Urinary bladder (tissue), 4 donors: ENCODE measurements around the gene EIF3J. TPM values are rescaled to one million over a fixed set of nuclear protein-coding genes. Genes with fewer than 3 reads are reported as not detected.

Experiments used
- DNase-seq: peaks from one replicate; pipeline ENCODE4 v3.0.0-alpha.2; 2015; ENCODE audit errors: extremely low spot score
- H3K27ac ChIP-seq: one replicate; pipeline ENCODE4 v1.5.1; 2013; ENCODE audit warnings: low read depth, mild to moderate bottlenecking, moderate library complexity
- H3K36me3 ChIP-seq: one replicate; pipeline ENCODE4 v1.6.1; 2013; ENCODE audit warnings: mild to moderate bottlenecking, moderate library complexity; ENCODE audit not compliant: insufficient read depth
- H3K4me1 ChIP-seq: one replicate; pipeline ENCODE4 v1.6.1; 2013; ENCODE audit warnings: mild to moderate bottlenecking, moderate library complexity; ENCODE audit not compliant: insufficient read depth
- H3K4me3 ChIP-seq: one replicate; pipeline ENCODE4 v1.5.1; 2013; ENCODE audit warnings: low read depth, low read length
- WGBS: extraction: QIAGEN DNeasy Blood & Tissue Kit; methylation state at CpG from one replicate; pipeline ENCODE4 v1.1.7; 2013; 5-methylcytosine and 5-hydroxymethylcytosine counted together
- polyA plus RNA-seq: library from polyadenylated mRNA; stranded (reverse); fragments of 200-250 nt; gene quantifications from one replicate; pipeline ENCODE4 v1.2.3, GENCODE V29; 2013
- total RNA-seq: library from RNA; depleted of rRNA; stranded (reverse); fragments of >200 nt; gene quantifications from one replicate; pipeline ENCODE4 v1.2.3, GENCODE V29; 2014
- donor health status: healthy with polysubstance abuse.
- donor health status: healthy.

Gene EIF3J, protein sequence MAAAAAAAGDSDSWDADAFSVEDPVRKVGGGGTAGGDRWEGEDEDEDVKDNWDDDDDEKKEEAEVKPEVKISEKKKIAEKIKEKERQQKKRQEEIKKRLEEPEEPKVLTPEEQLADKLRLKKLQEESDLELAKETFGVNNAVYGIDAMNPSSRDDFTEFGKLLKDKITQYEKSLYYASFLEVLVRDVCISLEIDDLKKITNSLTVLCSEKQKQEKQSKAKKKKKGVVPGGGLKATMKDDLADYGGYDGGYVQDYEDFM
- 63.2 TPM for total RNA-seq
- polyA plus RNA-seq = 43.3 TPM

DNA sequence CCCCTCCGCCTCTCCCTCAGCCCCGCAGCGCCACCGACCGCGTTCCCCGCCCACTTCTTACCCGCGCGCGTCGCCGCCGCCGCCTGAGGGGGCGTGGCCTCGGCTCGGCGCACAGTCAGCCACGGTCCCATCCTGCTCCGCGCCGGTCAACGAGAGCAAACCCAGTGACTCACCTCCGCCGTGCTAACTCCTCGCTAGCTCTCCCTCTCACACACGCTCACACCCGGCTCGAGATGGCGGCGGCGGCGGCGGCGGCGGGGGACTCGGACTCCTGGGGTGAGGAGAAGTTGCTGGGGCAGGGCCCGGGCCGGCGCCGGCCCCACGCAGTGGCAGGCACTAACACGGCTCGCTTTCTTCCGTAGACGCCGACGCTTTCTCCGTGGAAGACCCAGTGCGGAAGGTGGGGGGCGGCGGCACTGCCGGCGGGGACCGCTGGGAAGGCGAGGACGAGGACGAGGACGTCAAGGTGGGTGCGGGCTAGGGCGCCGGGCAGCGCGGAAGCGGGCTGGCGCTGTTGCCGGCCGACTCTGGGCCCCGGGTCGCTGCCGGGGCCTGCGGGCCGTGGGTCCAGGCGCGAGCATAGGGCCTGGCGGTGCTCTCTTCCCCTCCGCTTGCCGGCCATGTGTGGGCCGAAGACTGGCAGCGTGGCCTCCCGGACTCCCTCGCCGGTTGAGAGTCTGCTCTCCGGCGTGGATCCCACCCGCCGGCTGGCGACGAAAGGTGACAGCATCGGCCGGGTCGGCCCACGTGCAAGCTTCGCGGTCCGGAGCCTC, at the start of gene EIF3J:
TSS of gene EIF3J (plus strand) at position 186 of the 773 bp plus-strand sequence. CDS start at position 234, 48 bp downstream.
- Histone ChIP-seq H3K4me3 (peak within 1 kb of the TSS; percentile 81), H3K4me1 (no peaks in the 10 kb centered on the region), H3K36me3 (peaks cover 2% of the 10 kb centered on the region), H3K27ac (peak within 1 kb of the TSS; percentile 96)
- peak; percentile 86 for DNase-seq
- under 1% methylated on average over 96 of the region's 97 CpGs for WGBS

DNA sequence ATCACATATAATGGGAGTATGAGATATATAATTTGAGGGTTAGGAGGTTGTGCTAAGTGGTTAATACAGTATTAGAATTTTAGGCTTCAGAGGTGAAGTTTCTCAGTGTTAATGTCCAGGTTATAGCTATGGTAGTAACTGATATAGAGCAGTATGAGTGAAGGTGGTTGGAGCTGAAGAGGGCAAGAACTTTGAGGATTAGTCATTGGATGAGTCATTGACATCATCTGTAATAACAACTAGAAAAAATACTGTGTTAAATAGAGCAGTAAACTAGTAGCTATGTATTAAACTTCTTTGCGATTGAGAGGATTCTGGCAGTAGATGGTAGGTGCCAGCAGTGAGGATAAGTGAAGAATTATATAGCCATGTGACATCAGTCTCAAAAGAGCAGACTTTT, 47.5 kb upstream of the EIF3J start:
- no peaks in the 10 kb centered on the region for H3K36me3 ChIP-seq
- WGBS = 74% methylated on average over 1 of the region's 1 CpG
- no peak for DNase-seq

DNA sequence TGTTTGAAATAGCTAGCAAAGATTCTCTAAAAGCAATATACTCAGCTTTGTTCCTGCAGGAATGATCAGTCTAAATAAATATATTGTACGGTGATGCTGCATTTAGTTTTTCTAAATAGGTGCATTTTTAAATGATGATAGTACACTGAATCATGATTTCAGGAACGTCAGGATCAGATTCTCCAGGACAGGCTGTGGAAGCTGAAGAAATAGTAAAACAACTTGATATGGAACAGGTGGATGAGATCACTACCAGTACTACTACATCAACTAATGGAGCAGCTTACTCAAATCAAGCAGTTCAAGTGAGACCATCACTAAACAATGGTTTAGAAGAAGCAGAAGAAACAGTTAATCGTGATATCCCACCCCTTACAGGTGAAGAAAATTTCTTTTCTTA, 46.3 kb upstream of the EIF3J start:
- Histone ChIP-seq H3K27ac (no peak overlapping the region), H3K4me3 (no peak overlapping the region), H3K4me1 (no peaks in the 10 kb centered on the region), H3K36me3 (no peaks in the 10 kb centered on the region)
- DNase-seq = no peak
- whole genome bisulfite sequencing = 64% methylated on average over 3 of the region's 3 CpGs

More for the DNA sequence above, 47.5 kb upstream of the EIF3J start:
- Histone ChIP-seq H3K27ac (no peak overlapping the region), H3K4me3 (no peak overlapping the region), H3K4me1 (no peaks in the 10 kb centered on the region)

DNA sequence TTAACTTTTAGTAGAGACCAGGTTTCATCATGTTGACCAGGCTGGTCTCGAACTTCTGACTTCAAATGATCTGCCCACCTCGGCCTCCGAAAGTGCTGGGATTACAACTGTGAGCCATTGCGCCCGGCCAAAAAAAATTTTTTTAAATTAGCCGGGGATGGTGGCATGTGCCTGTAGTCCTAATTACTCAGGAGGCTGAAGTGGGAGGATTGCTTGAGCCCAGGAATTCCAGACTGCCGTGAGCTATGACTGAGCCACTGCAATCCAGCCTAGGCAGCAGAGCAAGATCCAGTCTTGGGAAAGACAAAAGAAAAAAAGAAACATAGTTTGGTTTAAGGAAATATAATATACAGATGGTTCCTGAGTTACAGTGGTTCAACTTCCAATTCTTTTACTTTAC, 44.9 kb upstream of the EIF3J start:
- H3K36me3 ChIP-seq = no peaks in the 10 kb centered on the region
- no peak for DNase-seq

DNA sequence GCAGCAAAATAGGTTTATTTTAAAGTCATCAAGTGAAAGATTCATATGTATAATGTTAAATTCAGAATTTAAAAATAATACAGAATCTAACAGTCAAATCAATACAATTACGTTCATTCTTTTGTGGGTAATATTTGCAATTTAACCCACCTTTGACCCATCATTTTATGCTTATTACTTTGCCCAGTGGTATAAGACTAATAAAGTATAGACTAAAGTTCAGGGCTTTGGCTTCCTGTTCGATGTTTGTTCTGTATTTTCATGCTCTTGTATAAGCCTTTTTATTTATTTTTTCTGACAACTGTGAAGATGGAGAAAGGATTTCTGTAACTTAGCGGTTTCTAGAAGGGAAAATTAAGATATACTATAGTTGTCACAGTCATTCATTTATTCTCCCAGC, 44.3 kb upstream of the EIF3J start:
- Histone ChIP-seq H3K36me3 (no peaks in the 10 kb centered on the region), H3K27ac (no peak overlapping the region), H3K4me1 (no peaks in the 10 kb centered on the region), H3K4me3 (no peak overlapping the region)
- no peak for DNase-seq
- WGBS = 85% methylated on average over 3 of the region's 3 CpGs

More for the DNA sequence above, 44.9 kb upstream of the EIF3J start:
- no peak overlapping the region for H3K4me3 ChIP-seq
- no peaks in the 10 kb centered on the region for H3K4me1 ChIP-seq
- H3K27ac ChIP-seq = no peak overlapping the region
- 95% methylated on average over 7 of the region's 7 CpGs for WGBS

DNA sequence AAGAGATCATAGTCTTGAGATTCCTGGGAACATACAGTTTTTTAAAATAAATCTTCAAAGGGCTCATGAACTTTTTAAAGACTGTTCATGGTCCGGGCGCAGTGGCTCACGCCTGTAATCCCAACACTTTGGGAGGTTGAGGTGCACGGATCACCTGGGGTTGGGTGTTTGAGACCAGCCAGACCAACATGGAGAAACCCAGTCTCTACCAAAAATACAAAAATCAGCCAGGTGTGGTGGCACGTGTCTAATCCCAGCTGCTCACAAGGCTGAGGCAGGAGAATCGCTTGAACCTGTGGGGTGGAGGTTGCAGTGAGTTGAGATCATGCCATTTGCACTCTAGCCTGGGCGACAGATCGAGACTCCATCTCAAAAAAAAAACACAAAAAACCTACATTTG, 41.4 kb upstream of the EIF3J start:
- no peaks in the 10 kb centered on the region for H3K4me1 ChIP-seq
- no peak for DNase-seq
- peaks cover 2% of the 10 kb centered on the region for H3K36me3 ChIP-seq
- 97% methylated on average over 8 of the region's 8 CpGs for WGBS
- no peak overlapping the region for H3K27ac ChIP-seq
- H3K4me3 ChIP-seq = no peak overlapping the region

DNA sequence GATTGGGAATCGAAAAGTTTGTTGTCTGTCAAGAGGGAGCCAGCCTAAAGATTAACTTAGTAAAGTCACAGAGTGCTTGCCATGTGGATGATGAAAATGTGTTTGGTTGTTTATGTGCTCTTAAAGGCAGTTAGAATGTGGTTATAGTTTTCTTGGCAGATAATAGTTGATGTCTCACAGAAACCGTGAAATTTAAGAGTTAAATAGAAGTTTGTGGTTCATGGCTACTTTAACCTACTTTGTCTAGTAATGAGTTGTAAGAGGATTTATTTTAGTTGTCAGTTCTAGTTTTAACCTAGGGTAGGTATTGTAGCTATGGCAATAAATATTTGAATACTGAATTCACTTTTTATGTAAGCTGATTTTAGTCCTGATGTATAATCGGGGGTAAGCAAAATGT, 36.4 kb upstream of the EIF3J start:
- Histone ChIP-seq H3K27ac (no peak overlapping the region), H3K4me1 (no peaks in the 10 kb centered on the region), H3K36me3 (peaks cover 2% of the 10 kb centered on the region), H3K4me3 (no peak overlapping the region)
- 82% methylated on average over 3 of the region's 3 CpGs for WGBS
- DNase-seq = no peak

DNA sequence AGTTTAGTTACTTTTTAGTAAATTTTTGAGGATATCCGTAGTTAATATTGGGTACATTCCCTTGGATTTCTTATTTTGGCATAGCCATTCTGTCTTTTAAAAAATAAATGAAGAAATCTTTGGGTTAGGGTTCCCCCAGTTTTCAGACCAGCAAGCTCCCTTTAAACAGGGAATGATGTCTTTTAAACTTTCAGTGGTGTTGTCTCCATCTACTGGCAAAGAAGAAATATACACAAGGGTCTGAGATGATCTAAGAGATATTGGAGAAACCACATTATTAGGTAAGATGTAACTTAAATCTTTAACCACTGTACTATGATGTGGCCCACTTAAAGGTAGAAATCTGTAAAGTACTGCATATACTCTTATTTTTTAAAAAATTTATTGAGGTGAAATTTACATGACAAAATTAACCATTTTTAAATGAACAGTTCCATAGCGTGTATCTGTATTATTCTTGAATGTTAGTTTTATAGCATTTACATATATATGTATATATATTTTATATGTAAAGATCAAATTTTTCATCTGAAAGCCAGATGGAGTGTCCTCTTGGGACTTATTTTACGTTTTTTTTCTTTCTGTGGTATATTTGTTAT, 35.1 kb upstream of the EIF3J start:
- peaks cover 2% of the 10 kb centered on the region for H3K36me3 ChIP-seq
- no peaks in the 10 kb centered on the region for H3K4me1 ChIP-seq
- no peak overlapping the region for H3K4me3 ChIP-seq
- no peak overlapping the region for H3K27ac ChIP-seq
- no peak for DNase-seq
- WGBS = 80% methylated on average over 3 of the region's 3 CpGs

DNA sequence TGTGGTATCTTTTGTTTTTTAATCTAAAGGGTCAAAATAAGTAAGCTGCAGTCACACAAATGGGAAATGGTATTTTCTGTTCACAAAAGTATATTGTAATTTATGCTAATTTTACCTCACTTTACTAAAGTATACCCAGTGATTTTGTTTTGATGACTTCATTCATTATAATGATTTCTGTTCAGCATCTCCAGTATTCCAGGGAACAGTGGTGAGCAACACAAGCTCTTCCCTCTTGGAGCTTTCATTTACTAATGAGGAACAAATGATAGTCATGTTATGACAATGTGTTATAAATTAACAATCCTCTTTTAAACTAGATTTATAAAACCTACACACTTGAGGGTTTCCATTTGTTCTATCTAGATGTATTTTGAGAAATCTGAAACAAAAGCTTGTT, 20.5 kb upstream of the EIF3J start:
- no peaks in the 10 kb centered on the region for H3K4me1 ChIP-seq
- H3K36me3 ChIP-seq = no peaks in the 10 kb centered on the region
- H3K4me3 ChIP-seq = no peak overlapping the region
- DNase-seq = no peak
- H3K27ac ChIP-seq = no peak overlapping the region

DNA sequence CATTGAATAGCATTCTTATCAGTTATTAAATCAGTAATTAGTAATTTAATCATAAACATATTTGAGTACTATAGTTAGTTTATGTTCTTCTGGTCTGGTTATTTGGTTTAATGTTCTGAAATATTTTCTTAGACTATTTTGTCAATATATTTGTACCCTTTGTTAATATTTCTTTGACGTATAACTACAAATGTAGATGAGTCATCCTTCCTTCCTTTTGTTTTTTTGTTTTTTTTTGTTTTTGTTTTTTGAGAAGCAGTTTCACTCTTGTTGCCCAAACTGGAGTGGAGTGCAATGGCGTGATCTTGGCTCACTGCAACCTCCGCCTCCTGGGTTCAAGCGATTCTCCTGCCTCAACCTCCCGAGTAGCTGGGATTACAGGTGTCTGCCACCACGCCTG, 17.4 kb upstream of the EIF3J start:
- Histone ChIP-seq H3K36me3 (peaks cover 3% of the 10 kb centered on the region), H3K27ac (no peak overlapping the region), H3K4me3 (no peak overlapping the region), H3K4me1 (no peaks in the 10 kb centered on the region)
- no peak for DNase-seq
- 91% methylated on average over 6 of the region's 6 CpGs for WGBS

DNA sequence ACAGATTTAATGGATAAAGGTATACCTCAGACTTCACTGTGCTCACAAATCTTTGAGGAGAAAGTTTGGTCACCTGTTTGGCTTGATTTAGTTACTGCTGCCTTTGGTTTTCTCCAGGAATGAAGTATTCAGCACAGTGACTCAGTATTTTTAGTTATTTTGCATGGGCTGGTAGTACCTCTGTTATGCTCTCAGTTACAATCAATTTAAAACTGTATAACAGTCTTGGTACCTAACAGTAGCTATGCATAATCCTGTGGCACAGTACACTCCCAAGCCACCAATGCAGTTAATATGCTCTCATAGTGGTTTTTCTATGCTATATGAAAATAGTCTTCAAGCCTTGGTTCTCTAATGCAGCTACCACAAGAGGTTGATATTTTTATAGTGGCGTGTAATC, 11.9 kb upstream of the EIF3J start:
- 97% methylated on average over 1 of the region's 1 CpG for WGBS
- Histone ChIP-seq H3K27ac (no peak overlapping the region), H3K36me3 (peaks cover 3% of the 10 kb centered on the region), H3K4me3 (no peak overlapping the region), H3K4me1 (no peaks in the 10 kb centered on the region)
- DNase-seq = no peak

DNA sequence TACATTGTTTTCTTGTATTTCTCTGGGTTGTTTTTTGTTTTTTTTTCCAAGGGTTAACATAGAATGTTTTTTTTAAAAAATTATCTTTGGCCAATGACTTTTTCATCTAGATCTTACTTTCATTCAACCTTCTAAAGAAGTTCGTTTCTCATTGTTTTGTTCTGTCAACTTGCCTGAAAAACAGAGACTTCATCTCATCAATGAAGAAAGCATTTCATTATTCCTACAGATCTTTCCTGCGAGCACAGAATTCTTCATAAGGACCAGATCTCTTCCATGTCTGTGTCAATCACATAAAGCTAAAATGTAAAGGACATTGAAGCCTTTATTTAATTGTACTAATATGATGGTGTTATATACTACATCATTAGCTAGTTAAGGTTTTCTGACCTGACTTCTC, 9.7 kb upstream of the EIF3J start:
- no peak overlapping the region for H3K27ac ChIP-seq
- 81% methylated on average over 2 of the region's 2 CpGs for WGBS
- peaks cover 1% of the 10 kb centered on the region for H3K36me3 ChIP-seq
- no peak for DNase-seq
- H3K4me3 ChIP-seq = no peak overlapping the region
- no peaks in the 10 kb centered on the region for H3K4me1 ChIP-seq

DNA sequence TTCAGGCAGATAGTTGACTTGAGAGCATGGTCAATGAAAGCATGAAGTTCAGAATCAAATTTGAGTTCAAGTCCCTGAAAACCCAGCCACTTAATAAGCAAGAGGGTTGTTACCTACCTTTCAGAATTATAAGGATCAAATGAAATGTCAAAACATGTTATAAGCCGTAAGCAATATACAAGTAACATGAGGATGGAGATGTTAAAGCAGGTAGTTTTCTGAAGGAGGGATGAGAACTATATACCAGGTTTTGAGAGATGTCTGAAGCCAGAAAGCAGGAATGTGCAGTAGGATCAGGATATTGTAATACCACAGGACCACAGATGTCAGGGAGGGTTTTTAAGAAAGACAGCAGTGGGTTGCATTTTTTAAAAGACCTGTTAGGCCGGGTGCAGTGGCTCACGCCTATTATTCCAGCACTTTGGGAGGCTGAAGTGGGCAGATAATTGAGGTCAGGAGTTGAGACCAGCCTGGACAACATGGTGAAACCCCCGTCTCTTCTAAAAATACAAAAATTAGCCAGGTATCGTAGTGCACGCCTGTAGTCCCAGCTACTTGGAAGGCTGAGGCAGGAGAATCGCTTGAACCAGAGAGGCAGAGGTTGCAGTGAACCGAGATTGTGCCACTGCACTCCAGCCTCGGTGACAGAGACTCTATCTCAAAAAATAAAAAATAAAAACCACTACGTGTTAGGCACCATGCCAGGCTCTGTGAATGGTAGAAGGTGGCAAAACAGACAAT, 6.9 kb upstream of the EIF3J start:
- no peak for DNase-seq
- no peak overlapping the region for H3K4me3 ChIP-seq
- H3K4me1 ChIP-seq = no peaks in the 10 kb centered on the region
- H3K27ac ChIP-seq = no peak overlapping the region
- peaks cover 2% of the 10 kb centered on the region for H3K36me3 ChIP-seq
- WGBS = 80% methylated on average over 10 of the region's 10 CpGs
